GM15510 (cell line): ENCODE measurements around the gene UBE2G1.

Experiments used
- POLR2A ChIP-seq: IDR thresholded peaks from 3 replicates; pipeline ENCODE4 v1.6.1; 2011; ENCODE audit warnings: borderline replicate concordance; ENCODE audit not compliant: insufficient read length; ENCODE audit errors: extremely low read depth

UBE2G1 gene

DNA sequence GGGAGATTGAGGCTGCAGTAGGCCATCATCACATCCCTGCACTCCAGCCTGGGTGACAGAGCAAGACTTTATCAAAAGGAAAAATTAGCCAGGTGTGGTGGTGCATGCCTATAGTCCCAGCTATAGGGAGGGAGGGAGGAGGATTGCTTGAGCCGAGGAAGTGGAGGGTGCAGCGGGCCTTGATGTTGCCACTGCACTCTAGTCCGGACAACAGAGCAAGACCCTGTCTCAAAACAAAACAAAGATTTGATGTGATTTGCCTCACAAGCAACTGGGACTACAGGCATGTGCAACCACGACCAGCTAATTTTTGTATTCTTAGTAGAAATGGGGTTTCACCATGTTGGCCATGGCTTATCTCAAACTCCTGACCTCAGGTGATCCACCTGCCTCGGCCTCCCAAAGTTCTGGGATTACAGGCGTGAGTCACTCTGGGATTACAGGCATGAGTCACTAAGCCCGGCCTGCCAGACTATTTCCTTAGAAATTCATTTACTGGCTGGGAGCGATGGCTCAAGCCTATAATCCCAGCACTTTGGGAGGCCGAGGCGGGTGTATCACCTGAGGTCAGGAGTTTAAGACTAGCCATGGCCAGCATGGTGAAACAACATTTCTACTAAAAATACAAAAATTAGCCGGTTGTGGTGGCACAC lies 11.5 kb downstream of the UBE2G1 start:
- no peak for TF ChIP-seq POLR2A

GRCh38 chr17:4354206-4354605 lies 12.3 kb downstream of the UBE2G1 start:
- TF ChIP-seq POLR2A: no peak

- no peak for TF ChIP-seq POLR2A
Observed at GRCh38 chr17:4345581-4346252, 20.8 kb downstream of the UBE2G1 start.

DNA sequence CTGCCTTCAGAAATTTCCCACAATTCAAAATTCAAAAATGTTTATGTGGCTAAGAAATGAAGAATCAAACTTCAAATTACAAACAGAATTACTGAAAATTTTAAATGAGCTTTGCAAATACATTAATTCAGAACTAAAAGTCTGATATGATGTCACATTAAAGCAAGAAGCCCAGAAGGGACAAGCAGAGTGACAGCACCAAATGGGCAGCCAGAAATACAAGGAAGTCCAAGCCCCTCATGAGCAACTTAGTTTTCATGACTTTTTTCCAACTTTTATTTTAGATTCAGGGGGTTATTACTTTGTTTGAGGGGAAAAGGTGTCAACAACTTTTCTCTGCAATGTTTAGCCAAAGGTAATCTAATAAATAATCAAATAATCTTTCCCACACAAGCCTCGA lies 21.5 kb downstream of the UBE2G1 start:
- no peak for TF ChIP-seq POLR2A

DNA sequence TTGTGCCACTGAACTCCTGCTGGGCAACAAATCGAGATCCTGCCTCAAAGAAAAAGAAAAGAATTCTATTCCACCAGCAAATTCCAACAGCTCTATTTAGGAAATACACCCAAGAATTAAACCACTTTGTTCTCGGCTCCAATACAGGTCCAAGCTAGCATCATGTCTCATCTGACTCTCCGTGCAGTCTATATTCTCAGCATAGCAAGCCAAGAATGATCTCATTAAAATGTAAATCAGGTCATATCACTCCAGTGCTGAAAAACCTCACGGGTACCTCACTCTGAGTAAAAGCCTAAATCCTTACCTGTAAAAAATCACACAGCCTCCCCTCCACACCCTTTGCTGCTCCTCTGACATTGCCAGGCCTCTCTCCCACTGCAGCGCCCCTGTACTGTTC lies 23.9 kb downstream of the UBE2G1 start:
- no peak for TF ChIP-seq POLR2A

- no peak for TF ChIP-seq POLR2A
Observed at GRCh38 chr17:4341616-4341977, 24.9 kb downstream of the UBE2G1 start.

DNA sequence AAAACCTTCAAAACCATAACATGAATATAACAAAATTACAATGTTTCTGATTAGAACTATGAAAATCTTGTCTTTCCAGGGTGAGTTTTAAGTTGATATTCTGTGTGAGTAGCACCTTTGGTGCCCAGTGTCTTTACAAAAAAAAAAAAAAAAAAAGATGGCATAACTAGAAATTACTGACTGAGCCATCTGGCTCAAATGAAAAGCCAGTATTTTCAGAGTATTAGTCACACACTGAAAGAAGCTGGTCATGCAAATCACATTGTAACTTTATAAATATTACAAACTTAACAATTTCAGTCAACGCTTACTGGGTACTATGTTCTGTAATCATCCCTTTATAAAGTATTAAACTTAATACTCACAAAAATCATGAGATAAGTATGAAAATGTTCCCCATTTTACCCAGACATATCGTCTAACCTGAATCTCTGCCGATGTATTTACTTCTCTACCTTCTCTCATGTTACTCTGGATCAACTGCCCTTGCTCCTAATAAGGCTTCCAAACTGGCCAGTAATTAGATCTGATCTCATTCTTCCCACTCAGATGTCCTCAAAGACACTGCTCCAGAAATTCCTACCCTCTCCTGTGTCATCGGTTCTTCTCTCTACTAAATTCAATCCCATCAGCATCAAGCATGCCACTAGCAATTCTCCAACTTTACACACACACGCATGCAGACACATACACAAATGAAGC lies 25.4 kb downstream of the UBE2G1 start:
- TF ChIP-seq POLR2A: no peak

- TF ChIP-seq POLR2A: no peak
Observed at GRCh38 chr17:4334776-4335584, 31.5 kb downstream of the UBE2G1 start.

DNA sequence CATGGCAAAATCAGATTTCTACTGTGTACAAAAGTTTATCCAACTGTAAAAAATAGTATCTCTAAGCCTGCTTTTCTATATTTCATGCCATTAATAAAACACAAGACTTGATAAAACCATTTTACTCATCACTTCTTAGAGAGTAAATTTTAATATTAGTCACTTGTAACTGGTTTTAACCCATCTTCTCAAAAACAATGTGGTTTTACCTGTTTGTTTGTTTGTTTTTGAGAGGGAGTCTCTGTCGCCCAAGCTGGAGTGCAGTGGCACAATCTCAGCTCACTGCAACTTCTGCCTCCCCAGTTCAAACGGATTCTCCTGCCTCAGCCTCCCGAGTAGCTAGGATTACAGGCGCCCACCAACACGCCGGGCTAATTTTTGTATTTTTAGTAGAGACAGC lies 32.1 kb downstream of the UBE2G1 start:
- no peak for TF ChIP-seq POLR2A

DNA sequence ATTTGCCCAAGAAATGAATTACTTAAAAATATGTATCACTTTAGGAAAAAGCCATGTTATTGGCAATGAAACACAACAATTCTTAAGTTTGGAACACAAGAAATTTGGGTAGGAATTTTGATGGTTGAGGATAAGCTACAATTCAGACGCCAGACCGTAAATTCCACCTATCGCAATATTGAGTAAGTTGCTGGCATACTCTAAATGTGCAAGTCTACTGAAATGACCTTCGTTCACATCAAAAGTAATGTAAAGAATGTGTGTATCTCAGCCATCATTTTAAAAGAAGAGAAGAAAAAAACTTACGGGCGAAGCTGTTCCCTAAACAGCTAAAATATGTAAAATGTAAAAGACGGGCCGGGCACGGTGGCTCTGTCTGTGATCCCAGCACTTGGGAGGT lies 33.4 kb downstream of the UBE2G1 start:
- no peak for TF ChIP-seq POLR2A

DNA sequence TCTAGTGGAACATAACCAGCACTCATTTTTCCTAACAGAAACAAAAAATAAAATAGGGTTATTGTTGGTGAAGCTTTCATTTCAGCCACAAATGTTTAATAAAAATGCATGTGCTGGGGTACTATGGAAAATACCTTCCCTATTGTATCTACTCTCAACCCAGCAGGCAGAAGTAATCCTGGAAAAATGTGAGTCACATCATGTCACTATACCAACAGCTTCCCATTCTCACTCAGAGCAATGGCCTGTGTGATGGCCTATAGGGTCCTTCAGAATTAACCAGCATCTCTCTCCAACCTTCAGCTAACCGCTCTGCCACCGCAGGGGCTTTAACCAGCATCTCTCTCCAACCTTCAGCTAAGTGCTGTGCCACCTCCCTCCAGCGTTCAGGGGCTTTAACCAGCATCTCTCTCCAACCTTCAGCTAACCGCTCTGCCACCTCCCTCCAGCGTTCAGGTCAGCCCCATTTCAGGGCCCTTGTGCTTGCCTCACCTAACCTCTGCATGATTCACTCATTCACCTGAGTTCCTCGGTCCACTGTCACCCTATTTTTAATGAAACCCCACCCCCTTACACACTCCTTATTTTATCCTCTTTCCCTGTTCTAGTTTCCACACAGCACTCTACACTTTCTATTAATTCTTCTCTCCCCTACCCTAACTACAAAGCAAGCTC lies 34.0 kb downstream of the UBE2G1 start:
- TF ChIP-seq POLR2A: no peak

GRCh38 chr17:4331614-4332013 lies 34.9 kb downstream of the UBE2G1 start:
- no peak for TF ChIP-seq POLR2A

- no peak for TF ChIP-seq POLR2A
Observed at GRCh38 chr17:4329838-4330237, 36.6 kb downstream of the UBE2G1 start.

- no peak for TF ChIP-seq POLR2A
Observed at GRCh38 chr17:4327606-4328005, 38.9 kb downstream of the UBE2G1 start.

DNA sequence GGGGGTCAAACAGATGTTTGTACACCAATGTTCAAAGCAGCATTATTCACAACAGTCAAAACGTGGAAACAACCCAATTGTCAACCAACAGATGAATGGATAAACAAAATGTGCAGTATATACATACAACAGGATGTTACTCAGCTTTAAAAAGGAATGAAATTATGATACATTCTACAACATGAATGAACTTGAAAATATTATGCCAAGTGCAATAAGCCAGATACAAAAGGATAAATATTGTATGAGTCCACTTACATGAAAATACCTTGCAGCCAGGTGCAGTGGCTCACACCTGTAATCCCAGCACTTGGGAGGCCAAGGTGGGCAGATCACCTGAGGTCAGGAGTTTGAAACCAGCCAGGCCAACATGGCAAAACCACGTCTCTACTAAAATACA lies 39.9 kb downstream of the UBE2G1 start:
- no peak for TF ChIP-seq POLR2A

DNA sequence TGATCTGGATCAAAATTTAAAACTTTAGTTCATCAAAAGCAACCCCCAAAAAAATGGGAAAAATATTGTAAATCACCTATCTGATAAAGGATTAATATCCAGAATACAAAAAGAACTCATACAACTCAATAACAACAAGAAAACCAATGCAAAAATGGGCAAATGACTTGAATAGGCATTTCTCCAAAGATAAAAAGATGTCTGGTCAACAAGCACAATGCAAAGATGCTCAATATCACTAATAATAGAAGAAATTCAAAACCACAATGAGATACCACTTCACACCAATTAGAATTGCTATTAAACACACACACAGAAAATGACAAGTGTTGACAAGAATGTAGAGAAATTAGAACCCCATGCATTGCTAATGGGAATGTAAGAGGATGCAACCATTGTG lies 40.4 kb downstream of the UBE2G1 start:
- TF ChIP-seq POLR2A: no peak

DNA sequence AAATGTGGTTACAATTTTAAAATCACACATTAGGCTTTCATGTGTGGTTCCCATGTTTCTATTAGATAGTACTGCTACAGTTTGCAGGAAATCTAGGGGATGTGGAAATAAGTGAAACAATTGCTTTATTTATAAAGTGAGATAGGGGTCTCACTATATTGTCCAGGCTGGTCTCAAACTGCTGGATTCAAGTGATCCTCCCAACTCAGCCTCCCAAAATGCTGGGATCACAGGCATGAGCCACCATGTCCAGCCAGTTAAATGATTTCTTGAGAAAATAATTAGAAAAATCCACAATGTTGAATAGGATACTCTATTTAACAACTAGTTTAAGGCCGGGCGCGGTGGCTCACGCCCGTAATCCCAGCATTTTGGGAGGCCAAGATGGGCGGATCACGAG lies 42.0 kb downstream of the UBE2G1 start:
- TF ChIP-seq POLR2A: no peak
